ENCODE data around the gene LRRC45.
A peak's percentile ranks its signal among the peaks of the same experiment; 100 is the strongest.

Gene LRRC45

GRCh38 chr17:82078433-82078832 lies 55.3 kb downstream of the LRRC45 start:
- Histone ChIP-seq H3K9ac (ENCODE audit: low read depth, low read length, poor library complexity) (no peak overlapping the region), H3K36me3 (replicated peaks in 1 of 2; ENCODE audit: control insufficient read depth in 2 of 2, insufficient read depth in 2 of 2, low read length in 2 of 2) (peaks cover 46 to 58% of the 10 kb centered on the region in 2 donors), H3K4ac (ENCODE audit: low read length) (no peak overlapping the region), H3K79me1 (ENCODE audit: low read depth, low read length) (peaks cover 21% of the 10 kb centered on the region), H3K18ac (ENCODE audit: low read length) (no peak overlapping the region), H3K4me1 (ENCODE audit: control insufficient read depth in 2 of 2, insufficient read depth in 1 of 2, low read depth in 1 of 2, low read length in 2 of 2) (peaks cover 0 to 3% of the 10 kb centered on the region in 2 donors), H2AK5ac (ENCODE audit: low read depth, low read length) (no peak overlapping the region), H2BK120ac (ENCODE audit: low read depth, low read length) (no peak overlapping the region), H2BK5ac (ENCODE audit: low read length) (no peak overlapping the region), H4K8ac (ENCODE audit: low read depth, low read length) (no peak overlapping the region), H2AFZ (ENCODE audit: low read length) (no peak overlapping the region), H3K27ac (replicated peaks; ENCODE audit: low read length) (no peak overlapping the region), H3K14ac (ENCODE audit: low read length) (no peak overlapping the region), H3K4me3 (ENCODE audit: low read length in 2 of 2) (no peak overlapping the region), H3K23ac (ENCODE audit: low read depth, low read length, poor library complexity) (no peak overlapping the region), H3K27me3 (ENCODE audit: control insufficient read depth in 3 of 3, insufficient read depth in 3 of 3, low read depth in 1 of 3, low read length in 3 of 3) (no peaks in the 10 kb centered on the region), H3K9me3 (replicated peaks in 1 of 2; ENCODE audit: control insufficient read depth in 2 of 2, insufficient read depth in 1 of 2, low read depth in 1 of 2, low read length in 2 of 2) (peaks cover 0 to 1% of the 10 kb centered on the region in 2 donors), H2BK12ac (ENCODE audit: low read length) (no peak overlapping the region), H3K4me2 (ENCODE audit: insufficient read depth, low read length, poor library complexity, severe bottlenecking) (no peak overlapping the region), H4K91ac (ENCODE audit: low read depth, low read length, poor library complexity) (no peak overlapping the region), H2BK15ac (ENCODE audit: low read length) (no peak overlapping the region)
- DNase-seq (ENCODE audit: low spot score) = no peak
- no CpG with 5 or more reads among the region's 18 CpGs for WGBS, 2 donors (ENCODE audit: extremely low coverage in 2 of 2, insufficient read length in 2 of 2, insufficient replicate concordance in 1 of 2)

DNA sequence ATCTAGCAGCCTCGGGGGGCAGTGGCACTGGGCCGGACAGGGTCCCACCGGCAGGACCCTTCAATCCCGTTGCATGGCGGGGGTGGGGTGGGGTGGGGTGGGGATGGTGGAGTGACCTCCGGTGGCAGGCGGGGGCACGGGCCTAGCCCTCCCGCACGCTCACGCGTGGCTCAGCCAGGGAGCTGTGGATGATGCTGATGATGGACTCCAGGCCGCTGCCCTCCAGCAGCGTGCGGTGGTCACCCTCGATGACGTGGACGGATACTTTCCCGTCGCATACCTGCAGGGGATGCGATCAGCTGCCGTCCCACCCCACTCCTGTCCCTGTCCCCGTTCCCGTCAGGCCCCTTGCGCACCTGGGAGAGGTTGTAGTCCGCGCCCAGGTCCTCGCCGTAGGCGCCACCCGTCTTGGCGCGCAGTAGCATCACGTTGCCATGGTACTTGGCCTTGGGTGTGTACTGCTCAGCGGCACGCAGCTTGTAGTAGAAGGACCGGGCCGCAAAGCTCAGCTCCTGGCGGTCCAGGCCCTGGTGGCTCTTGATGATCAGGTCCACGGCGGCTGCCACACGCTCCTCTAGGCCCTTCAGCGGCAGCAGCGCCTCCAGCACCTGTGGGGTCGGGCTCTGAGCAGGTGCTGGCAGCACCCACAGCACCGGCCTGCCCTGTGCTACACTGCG lies 56.0 kb downstream of the LRRC45 start:
- Histone ChIP-seq H3K9ac (ENCODE audit: low read depth, low read length, poor library complexity) (peak overlapping the region; percentile 44), H2BK120ac (ENCODE audit: low read depth, low read length) (no peak overlapping the region), H3K4me2 (ENCODE audit: insufficient read depth, low read length, poor library complexity, severe bottlenecking) (no peak overlapping the region), H3K9me3 (replicated peaks in 1 of 2; ENCODE audit: control insufficient read depth in 2 of 2, insufficient read depth in 1 of 2, low read depth in 1 of 2, low read length in 2 of 2) (peaks cover 0 to 1% of the 10 kb centered on the region in 2 donors), H2BK12ac (ENCODE audit: low read length) (peak overlapping the region; percentile 22), H2AK5ac (ENCODE audit: low read depth, low read length) (no peak overlapping the region), H4K91ac (ENCODE audit: low read depth, low read length, poor library complexity) (no peak overlapping the region), H3K27me3 (ENCODE audit: control insufficient read depth in 3 of 3, insufficient read depth in 3 of 3, low read depth in 1 of 3, low read length in 3 of 3) (no peaks in the 10 kb centered on the region), H3K36me3 (replicated peaks in 1 of 2; ENCODE audit: control insufficient read depth in 2 of 2, insufficient read depth in 2 of 2, low read length in 2 of 2) (peaks cover 53 to 65% of the 10 kb centered on the region in 2 donors), H3K4me3 (ENCODE audit: low read length in 2 of 2) (no peak overlapping the region), H2AFZ (ENCODE audit: low read length) (no peak overlapping the region), H3K4me1 (ENCODE audit: control insufficient read depth in 2 of 2, insufficient read depth in 1 of 2, low read depth in 1 of 2, low read length in 2 of 2) (peaks cover 0 to 3% of the 10 kb centered on the region in 2 donors), H2BK15ac (ENCODE audit: low read length) (no peak overlapping the region), H3K23ac (ENCODE audit: low read depth, low read length, poor library complexity) (no peak overlapping the region), H3K18ac (ENCODE audit: low read length) (no peak overlapping the region), H3K79me1 (ENCODE audit: low read depth, low read length) (peaks cover 27% of the 10 kb centered on the region), H2BK5ac (ENCODE audit: low read length) (no peak overlapping the region), H3K27ac (replicated peaks; ENCODE audit: low read length) (no peak overlapping the region), H4K8ac (ENCODE audit: low read depth, low read length) (no peak overlapping the region), H3K14ac (ENCODE audit: low read length) (no peak overlapping the region), H3K4ac (ENCODE audit: low read length) (no peak overlapping the region)
- DNase-seq (ENCODE audit: low spot score) = no peak
- WGBS, 2 donors (ENCODE audit: extremely low coverage in 2 of 2, insufficient read length in 2 of 2, insufficient replicate concordance in 1 of 2) = no CpG with 5 or more reads among the region's 47 CpGs

DNA sequence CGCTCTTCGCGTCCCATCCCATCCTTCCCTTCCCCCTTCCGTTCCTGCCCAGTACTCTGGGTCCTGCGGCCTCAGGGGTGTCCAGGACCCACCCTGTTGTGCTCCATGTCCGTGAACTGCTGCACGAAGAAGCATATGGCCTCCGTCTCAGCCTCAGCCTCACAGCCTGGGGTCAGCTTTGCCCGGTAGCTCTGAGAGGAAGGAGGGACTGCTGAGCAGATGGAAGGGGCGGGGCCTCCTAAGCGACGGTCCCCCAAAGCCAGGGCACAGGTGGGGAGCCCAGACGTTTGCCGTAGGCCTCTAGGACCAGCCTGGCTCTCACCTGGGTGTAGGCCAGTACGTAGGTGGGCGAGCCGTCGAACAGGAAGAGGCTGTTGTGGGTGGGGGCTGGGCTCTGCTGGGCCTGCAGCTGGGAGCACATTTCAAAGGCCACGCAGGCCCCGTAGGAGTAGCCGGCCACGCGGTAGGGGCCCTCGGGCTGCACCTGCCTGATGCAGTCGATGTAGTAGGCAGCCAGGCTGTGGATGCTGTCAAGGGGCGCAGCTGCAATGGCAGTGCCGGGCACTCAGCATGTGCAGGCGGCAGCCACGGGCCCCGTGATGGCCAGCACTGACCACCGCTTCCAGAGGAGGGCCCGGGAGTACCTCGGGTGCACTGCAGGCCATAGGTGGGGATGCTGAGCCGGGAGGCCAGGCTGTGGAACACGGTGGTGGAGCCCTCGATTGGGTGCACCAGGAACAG lies 57.1 kb downstream of the LRRC45 start:
- no CpG with 5 or more reads among the region's 36 CpGs for WGBS, 2 donors (ENCODE audit: extremely low coverage in 2 of 2, insufficient read length in 2 of 2, insufficient replicate concordance in 1 of 2)
- Histone ChIP-seq H3K4me2 (ENCODE audit: insufficient read depth, low read length, poor library complexity, severe bottlenecking) (no peak overlapping the region), H2AFZ (ENCODE audit: low read length) (no peak overlapping the region), H4K8ac (ENCODE audit: low read depth, low read length) (no peak overlapping the region), H3K4me3 (ENCODE audit: low read length in 2 of 2) (no peak overlapping the region), H3K9ac (ENCODE audit: low read depth, low read length, poor library complexity) (peak overlapping the region; percentile 50), H3K14ac (ENCODE audit: low read length) (no peak overlapping the region), H3K4ac (ENCODE audit: low read length) (no peak overlapping the region), H3K79me1 (ENCODE audit: low read depth, low read length) (peaks cover 33% of the 10 kb centered on the region), H3K23ac (ENCODE audit: low read depth, low read length, poor library complexity) (peak overlapping the region; percentile 34), H2BK120ac (ENCODE audit: low read depth, low read length) (no peak overlapping the region), H3K18ac (ENCODE audit: low read length) (peak overlapping the region; percentile 11), H3K9me3 (replicated peaks in 1 of 2; ENCODE audit: control insufficient read depth in 2 of 2, insufficient read depth in 1 of 2, low read depth in 1 of 2, low read length in 2 of 2) (peaks cover 0 to 1% of the 10 kb centered on the region in 2 donors), H2BK12ac (ENCODE audit: low read length) (no peak overlapping the region), H2BK15ac (ENCODE audit: low read length) (no peak overlapping the region), H3K4me1 (ENCODE audit: control insufficient read depth in 2 of 2, insufficient read depth in 1 of 2, low read depth in 1 of 2, low read length in 2 of 2) (peaks cover 0 to 3% of the 10 kb centered on the region in 2 donors), H4K91ac (ENCODE audit: low read depth, low read length, poor library complexity) (no peak overlapping the region), H3K27me3 (ENCODE audit: control insufficient read depth in 3 of 3, insufficient read depth in 3 of 3, low read depth in 1 of 3, low read length in 3 of 3) (no peaks in the 10 kb centered on the region), H2BK5ac (ENCODE audit: low read length) (peak overlapping the region; percentile 22), H3K27ac (replicated peaks; ENCODE audit: low read length) (no peak overlapping the region), H3K36me3 (replicated peaks in 1 of 2; ENCODE audit: control insufficient read depth in 2 of 2, insufficient read depth in 2 of 2, low read length in 2 of 2) (peaks cover 61 to 76% of the 10 kb centered on the region in 2 donors), H2AK5ac (ENCODE audit: low read depth, low read length) (no peak overlapping the region)
- DNase-seq (ENCODE audit: low spot score) = no peak
